GM12878 (cell line): ENCODE measurements around the gene HLA-F. TPM values are rescaled to one million over a fixed set of nuclear protein-coding genes. Genes with fewer than 3 reads are reported as not detected.

Experiments used
- BCL11A ChIP-seq: IDR thresholded peaks from 2 replicates; pipeline ENCODE4 v1.6.1; 2011; ENCODE audit warnings: low read depth, low read length
- BRCA1 ChIP-seq: IDR thresholded peaks from 2 replicates; pipeline ENCODE4 v1.6.1; 2011; ENCODE audit warnings: low read depth, low read length, improper control_type of control experiment
- CHD2 ChIP-seq: IDR thresholded peaks from 2 replicates; pipeline ENCODE4 v1.6.1; 2011; ENCODE audit warnings: low read depth, low read length, improper control_type of control experiment, borderline replicate concordance
- CHD4 ChIP-seq: fragments of 200-600 bp; sonication (generic); IDR thresholded peaks from 2 replicates; pipeline ENCODE4 v1.6.1; 2016; ENCODE audit warnings: mild to moderate bottlenecking
- EGR1 ChIP-seq, 2 experiments: IDR thresholded peaks; 1 replicate in 1 of 2; 2 replicates in 1 of 2; pipeline ENCODE4 v1.6.1; 2011 to 2012; ENCODE audit warnings: low read depth in 2 of 2, low read length in 2 of 2, borderline replicate concordance in 1 of 2, mild to moderate bottlenecking in 1 of 2, moderate library complexity in 1 of 2
- ESRRA ChIP-seq: IDR thresholded peaks from 2 replicates; pipeline ENCODE4 v1.6.1; 2012; ENCODE audit warnings: mild to moderate bottlenecking, low read length, improper control_type of control experiment
- IKZF1 ChIP-seq: fragments of 450-650 bp; conservative IDR thresholded peaks from 2 replicates; pipeline ENCODE4 v1.6.1; 2017; ENCODE audit warnings: antibody characterized with exemption, mild to moderate bottlenecking
- JUNB ChIP-seq: IDR thresholded peaks from 2 replicates; pipeline ENCODE4 v1.6.1; 2016; ENCODE audit warnings: antibody characterized with exemption, mild to moderate bottlenecking
- KDM1A ChIP-seq: fragments of 200-600 bp; sonication (generic); IDR thresholded peaks from 2 replicates; pipeline ENCODE4 v1.6.1; 2016; ENCODE audit warnings: borderline replicate concordance
- MTA2 ChIP-seq: fragments of 450-650 bp; IDR thresholded peaks from 2 replicates; pipeline ENCODE4 v1.6.1; 2016; ENCODE audit warnings: low read depth, mild to moderate bottlenecking, moderate library complexity
- POLR2AphosphoS2 ChIP-seq: IDR thresholded peaks from 2 replicates; pipeline ENCODE4 v1.6.1; 2011; ENCODE audit warnings: low read depth, mild to moderate bottlenecking, low read length, improper control_type of control experiment, moderate library complexity
- SP1 ChIP-seq: IDR thresholded peaks from one replicate; pipeline ENCODE4 v1.6.1; 2011; ENCODE audit warnings: low read depth, low read length
- SREBF2 ChIP-seq: IDR thresholded peaks from 2 replicates; pipeline ENCODE4 v1.6.1; 2012; ENCODE audit warnings: mild to moderate bottlenecking, low read length
- ZBED1 ChIP-seq: IDR thresholded peaks from 2 replicates; pipeline ENCODE4 v1.6.1; 2016; ENCODE audit warnings: borderline replicate concordance
- ZNF274 ChIP-seq: IDR thresholded peaks from one replicate; pipeline ENCODE4 v1.8.0; 2011; ENCODE audit not compliant: insufficient read length, insufficient read depth
- polyA plus RNA-seq, 11 experiments: library from polyadenylated mRNA; depleted of rRNA in 4 of 11; unstranded in 6 of 11; stranded (reverse) in 5 of 11; fragments of >200 nt; fragmentation: Nextera tagmentation in 4 of 11; fragmentation: Illumina TruSeq in 1 of 11; extraction: Ambion mirVana in 4 of 11; extraction: Trizol in 1 of 11; gene quantifications; 1 replicate in 1 of 11; 2 replicates in 10 of 11; pipeline versions ENCODE4 v1.2.1 to v1.2.3, GENCODE V29; 2011 to 2016; ENCODE audit warnings: inconsistent platforms in 2 of 11, missing spikeins in 2 of 11, low read depth in 1 of 11
- total RNA-seq, 4 experiments: library from RNA; depleted of rRNA in 3 of 4; stranded (reverse); fragments of >200 nt in 3 of 4; fragmentation: Illumina TruSeq in 1 of 4; extraction: Trizol in 1 of 4; gene quantifications; 2 replicates each; pipeline versions ENCODE4 v1.2.1 to v1.2.3, GENCODE V29; 2013 to 2021
- TF ChIP-seq, protein P1 (sequence below): fragments of 450-650 bp; IDR thresholded peaks from 2 replicates; pipeline ENCODE4 v1.6.1; 2017; ENCODE audit warnings: mild to moderate bottlenecking, moderate library complexity
- TF ChIP-seq, protein P2 (sequence below): IDR thresholded peaks from 2 replicates; pipeline ENCODE4 v1.6.1; 2011; ENCODE audit warnings: borderline replicate concordance, low read depth, mild to moderate bottlenecking, moderate library complexity, low read length; ENCODE audit not compliant: insufficient read depth, poor library complexity, severe bottlenecking
- TF ChIP-seq, protein P3 (sequence below): IDR thresholded peaks from 2 replicates; pipeline ENCODE4 v1.6.1; 2012; ENCODE audit warnings: low read depth, low read length, improper control_type of control experiment
- TF ChIP-seq, protein P4 (sequence below), 3 experiments: IDR thresholded peaks in 2 of 3; conservative IDR thresholded peaks in 1 of 3; 2 replicates each; pipeline ENCODE4 v1.5.1; 2011; ENCODE audit warnings: low read depth in 3 of 3, low read length in 3 of 3, mild to moderate bottlenecking in 3 of 3, control low read depth in 2 of 3, moderate library complexity in 2 of 3, inconsistent platforms in 1 of 3, mixed read lengths in 1 of 3; ENCODE audit not compliant: control insufficient read depth in 2 of 3, insufficient read depth in 1 of 3; ENCODE audit errors: extremely low read depth in 1 of 3
- TF ChIP-seq, protein P5 (sequence below): fragments of 450-650 bp; IDR thresholded peaks from 2 replicates; pipeline ENCODE4 v1.6.1; 2017; ENCODE audit warnings: low read depth, mild to moderate bottlenecking, moderate library complexity

The HLA-F gene
- total and polyA plus RNA-seq, 10 of the 15 experiments (the other 5 are each of a cell fraction or from before 2014, with no cell fraction given), result 30.1 to 342 (median 145) TPM

DNA sequence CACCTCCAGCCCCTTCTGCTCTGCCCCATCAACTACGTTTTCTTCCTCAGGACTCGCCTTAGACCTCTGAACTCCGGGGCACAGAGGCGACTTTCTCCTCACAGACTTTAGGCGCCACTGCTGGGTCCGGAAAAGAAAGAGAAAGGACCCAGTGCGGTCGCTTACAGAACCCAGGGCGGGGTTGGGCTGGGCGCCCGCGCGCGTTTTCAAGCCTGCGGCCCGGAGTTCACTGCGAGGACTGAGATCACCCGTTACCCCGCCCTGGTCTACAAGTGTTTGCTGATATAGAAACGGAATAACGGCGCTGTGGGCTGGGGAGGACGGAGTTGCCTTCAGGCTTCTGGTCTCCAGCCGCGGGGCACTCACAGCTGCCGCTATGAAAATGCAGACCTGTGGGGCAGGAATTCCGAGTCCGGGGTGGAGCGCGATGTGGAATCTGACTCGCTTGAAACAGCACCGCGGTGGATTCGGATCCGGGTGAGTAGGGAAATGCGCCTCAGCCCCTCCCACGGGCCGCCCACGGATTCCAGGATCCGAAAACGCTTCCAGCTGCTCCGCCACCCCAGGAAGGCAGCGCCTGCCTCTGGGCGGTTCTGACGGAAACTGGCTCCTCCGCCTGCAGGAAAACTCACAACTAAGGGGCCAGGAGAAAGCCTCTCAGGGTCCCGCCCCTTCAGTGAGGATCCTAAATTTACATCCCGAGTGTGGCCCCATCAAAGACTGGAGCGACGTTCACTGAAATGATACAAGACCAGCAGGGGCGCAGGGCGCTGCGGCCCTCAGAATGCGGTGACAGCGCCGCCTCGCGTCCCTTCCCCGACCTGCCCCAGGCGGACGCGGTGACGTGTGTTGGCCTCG is 29.4 kb downstream of the HLA-F start (continued):
- no peak for TF ChIP-seq CHD2
- TF ChIP-seq JUNB, result no peak
- TF ChIP-seq, protein P1, sequence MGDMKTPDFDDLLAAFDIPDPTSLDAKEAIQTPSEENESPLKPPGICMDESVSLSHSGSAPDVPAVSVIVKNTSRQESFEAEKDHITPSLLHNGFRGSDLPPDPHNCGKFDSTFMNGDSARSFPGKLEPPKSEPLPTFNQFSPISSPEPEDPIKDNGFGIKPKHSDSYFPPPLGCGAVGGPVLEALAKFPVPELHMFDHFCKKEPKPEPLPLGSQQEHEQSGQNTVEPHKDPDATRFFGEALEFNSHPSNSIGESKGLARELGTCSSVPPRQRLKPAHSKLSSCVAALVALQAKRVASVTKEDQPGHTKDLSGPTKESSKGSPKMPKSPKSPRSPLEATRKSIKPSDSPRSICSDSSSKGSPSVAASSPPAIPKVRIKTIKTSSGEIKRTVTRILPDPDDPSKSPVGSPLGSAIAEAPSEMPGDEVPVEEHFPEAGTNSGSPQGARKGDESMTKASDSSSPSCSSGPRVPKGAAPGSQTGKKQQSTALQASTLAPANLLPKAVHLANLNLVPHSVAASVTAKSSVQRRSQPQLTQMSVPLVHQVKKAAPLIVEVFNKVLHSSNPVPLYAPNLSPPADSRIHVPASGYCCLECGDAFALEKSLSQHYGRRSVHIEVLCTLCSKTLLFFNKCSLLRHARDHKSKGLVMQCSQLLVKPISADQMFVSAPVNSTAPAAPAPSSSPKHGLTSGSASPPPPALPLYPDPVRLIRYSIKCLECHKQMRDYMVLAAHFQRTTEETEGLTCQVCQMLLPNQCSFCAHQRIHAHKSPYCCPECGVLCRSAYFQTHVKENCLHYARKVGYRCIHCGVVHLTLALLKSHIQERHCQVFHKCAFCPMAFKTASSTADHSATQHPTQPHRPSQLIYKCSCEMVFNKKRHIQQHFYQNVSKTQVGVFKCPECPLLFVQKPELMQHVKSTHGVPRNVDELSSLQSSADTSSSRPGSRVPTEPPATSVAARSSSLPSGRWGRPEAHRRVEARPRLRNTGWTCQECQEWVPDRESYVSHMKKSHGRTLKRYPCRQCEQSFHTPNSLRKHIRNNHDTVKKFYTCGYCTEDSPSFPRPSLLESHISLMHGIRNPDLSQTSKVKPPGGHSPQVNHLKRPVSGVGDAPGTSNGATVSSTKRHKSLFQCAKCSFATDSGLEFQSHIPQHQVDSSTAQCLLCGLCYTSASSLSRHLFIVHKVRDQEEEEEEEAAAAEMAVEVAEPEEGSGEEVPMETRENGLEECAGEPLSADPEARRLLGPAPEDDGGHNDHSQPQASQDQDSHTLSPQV, result peak; percentile 66; the same call in 1 of the 2 replicates
- TF ChIP-seq EGR1 (IDR thresholded peaks at IDR 0.05; ENCODE audit: borderline replicate concordance in 1 of 2, low read depth in 2 of 2, low read length in 2 of 2), result peak in 1 of 2 experiments; percentile 78; a peak in 2 of 3 replicates
- no peak for TF ChIP-seq ZBED1
- peak; percentile 88 for TF ChIP-seq IKZF1
- no peak for TF ChIP-seq POLR2AphosphoS2
- no peak for TF ChIP-seq ZNF274
- no peak for TF ChIP-seq SP1
- no peak for TF ChIP-seq CHD4
- TF ChIP-seq BRCA1, result no peak
- TF ChIP-seq, protein P2, sequence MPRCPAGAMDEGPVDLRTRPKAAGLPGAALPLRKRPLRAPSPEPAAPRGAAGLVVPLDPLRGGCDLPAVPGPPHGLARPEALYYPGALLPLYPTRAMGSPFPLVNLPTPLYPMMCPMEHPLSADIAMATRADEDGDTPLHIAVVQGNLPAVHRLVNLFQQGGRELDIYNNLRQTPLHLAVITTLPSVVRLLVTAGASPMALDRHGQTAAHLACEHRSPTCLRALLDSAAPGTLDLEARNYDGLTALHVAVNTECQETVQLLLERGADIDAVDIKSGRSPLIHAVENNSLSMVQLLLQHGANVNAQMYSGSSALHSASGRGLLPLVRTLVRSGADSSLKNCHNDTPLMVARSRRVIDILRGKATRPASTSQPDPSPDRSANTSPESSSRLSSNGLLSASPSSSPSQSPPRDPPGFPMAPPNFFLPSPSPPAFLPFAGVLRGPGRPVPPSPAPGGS, result no peak
- TF ChIP-seq, protein P3, sequence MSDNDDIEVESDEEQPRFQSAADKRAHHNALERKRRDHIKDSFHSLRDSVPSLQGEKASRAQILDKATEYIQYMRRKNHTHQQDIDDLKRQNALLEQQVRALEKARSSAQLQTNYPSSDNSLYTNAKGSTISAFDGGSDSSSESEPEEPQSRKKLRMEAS, result no peak
- TF ChIP-seq, protein P4, sequence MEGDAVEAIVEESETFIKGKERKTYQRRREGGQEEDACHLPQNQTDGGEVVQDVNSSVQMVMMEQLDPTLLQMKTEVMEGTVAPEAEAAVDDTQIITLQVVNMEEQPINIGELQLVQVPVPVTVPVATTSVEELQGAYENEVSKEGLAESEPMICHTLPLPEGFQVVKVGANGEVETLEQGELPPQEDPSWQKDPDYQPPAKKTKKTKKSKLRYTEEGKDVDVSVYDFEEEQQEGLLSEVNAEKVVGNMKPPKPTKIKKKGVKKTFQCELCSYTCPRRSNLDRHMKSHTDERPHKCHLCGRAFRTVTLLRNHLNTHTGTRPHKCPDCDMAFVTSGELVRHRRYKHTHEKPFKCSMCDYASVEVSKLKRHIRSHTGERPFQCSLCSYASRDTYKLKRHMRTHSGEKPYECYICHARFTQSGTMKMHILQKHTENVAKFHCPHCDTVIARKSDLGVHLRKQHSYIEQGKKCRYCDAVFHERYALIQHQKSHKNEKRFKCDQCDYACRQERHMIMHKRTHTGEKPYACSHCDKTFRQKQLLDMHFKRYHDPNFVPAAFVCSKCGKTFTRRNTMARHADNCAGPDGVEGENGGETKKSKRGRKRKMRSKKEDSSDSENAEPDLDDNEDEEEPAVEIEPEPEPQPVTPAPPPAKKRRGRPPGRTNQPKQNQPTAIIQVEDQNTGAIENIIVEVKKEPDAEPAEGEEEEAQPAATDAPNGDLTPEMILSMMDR (IDR thresholded peaks at IDR 0.05 in 2 of 3, conservative IDR thresholded peaks at IDR 0.05 in 1 of 3; ENCODE audit: control insufficient read depth in 2 of 3, extremely low read depth in 1 of 3, insufficient read depth in 1 of 3, low read depth in 3 of 3, low read length in 3 of 3), result peak; percentile 99 to 100 (median 100); a peak in 5 of 6 replicates
- TF ChIP-seq, protein P5, sequence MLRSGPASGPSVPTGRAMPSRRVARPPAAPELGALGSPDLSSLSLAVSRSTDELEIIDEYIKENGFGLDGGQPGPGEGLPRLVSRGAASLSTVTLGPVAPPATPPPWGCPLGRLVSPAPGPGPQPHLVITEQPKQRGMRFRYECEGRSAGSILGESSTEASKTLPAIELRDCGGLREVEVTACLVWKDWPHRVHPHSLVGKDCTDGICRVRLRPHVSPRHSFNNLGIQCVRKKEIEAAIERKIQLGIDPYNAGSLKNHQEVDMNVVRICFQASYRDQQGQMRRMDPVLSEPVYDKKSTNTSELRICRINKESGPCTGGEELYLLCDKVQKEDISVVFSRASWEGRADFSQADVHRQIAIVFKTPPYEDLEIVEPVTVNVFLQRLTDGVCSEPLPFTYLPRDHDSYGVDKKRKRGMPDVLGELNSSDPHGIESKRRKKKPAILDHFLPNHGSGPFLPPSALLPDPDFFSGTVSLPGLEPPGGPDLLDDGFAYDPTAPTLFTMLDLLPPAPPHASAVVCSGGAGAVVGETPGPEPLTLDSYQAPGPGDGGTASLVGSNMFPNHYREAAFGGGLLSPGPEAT, result peak; percentile 39; the same call in 1 of the 2 replicates
- no peak for TF ChIP-seq SREBF2
- no peak for TF ChIP-seq KDM1A
- TF ChIP-seq MTA2, result no peak
- no peak for TF ChIP-seq BCL11A
- no peak for TF ChIP-seq ESRRA
